ENCODE data around the gene TNIP1. TPM values are rescaled to one million over a fixed set of nuclear protein-coding genes. Genes with fewer than 3 reads are reported as not detected.

The TNIP1 gene
- total RNA-seq, 1 donor from 2014 or later, result 512 TPM

DNA sequence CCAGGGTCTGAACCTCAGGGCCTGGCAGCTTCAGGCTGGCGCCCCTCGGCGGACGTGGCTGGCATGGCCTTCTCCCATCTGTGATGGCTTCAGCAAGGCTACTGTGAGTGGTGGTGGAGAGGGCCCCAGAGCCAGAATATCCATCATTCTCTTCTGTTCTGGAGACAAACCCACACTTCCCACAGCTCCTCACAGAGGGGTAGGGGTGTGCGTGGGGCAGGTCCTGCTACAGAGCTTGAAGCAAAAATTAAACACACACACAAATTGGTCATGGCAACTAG lies 50.8 kb downstream of the TNIP1 start:
- peaks cover 1% of the 10 kb centered on the region for H3K4me1 Mint-ChIP-seq
- H3K9me3 Mint-ChIP-seq, result no peaks in the 10 kb centered on the region
- no peaks in the 10 kb centered on the region for H3K27me3 Mint-ChIP-seq
- TF ChIP-seq, protein P1, sequence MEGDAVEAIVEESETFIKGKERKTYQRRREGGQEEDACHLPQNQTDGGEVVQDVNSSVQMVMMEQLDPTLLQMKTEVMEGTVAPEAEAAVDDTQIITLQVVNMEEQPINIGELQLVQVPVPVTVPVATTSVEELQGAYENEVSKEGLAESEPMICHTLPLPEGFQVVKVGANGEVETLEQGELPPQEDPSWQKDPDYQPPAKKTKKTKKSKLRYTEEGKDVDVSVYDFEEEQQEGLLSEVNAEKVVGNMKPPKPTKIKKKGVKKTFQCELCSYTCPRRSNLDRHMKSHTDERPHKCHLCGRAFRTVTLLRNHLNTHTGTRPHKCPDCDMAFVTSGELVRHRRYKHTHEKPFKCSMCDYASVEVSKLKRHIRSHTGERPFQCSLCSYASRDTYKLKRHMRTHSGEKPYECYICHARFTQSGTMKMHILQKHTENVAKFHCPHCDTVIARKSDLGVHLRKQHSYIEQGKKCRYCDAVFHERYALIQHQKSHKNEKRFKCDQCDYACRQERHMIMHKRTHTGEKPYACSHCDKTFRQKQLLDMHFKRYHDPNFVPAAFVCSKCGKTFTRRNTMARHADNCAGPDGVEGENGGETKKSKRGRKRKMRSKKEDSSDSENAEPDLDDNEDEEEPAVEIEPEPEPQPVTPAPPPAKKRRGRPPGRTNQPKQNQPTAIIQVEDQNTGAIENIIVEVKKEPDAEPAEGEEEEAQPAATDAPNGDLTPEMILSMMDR (IDR thresholded peaks at IDR 0.05), result no peak
- no peak overlapping the region for H3K4me3 Mint-ChIP-seq
- ATAC-seq (ENCODE audit: low read depth) (no peak), DNase-seq (no peak)
- H3K36me3 Mint-ChIP-seq (ENCODE audit: low read depth), result peaks cover 93% of the 10 kb centered on the region
- H3K27ac Mint-ChIP-seq, result no peak overlapping the region
- CTCF ChIA-PET, result no interaction called here
- POLR2A ChIA-PET, result interaction anchor here (0.8 kb wide), 1 partner anchor 80 kb away, joined by 3 read pairs; no protein-coding TSS in a partner anchor
- intact Hi-C loops (cut with micrococcal nuclease), result no loop called here

DNA sequence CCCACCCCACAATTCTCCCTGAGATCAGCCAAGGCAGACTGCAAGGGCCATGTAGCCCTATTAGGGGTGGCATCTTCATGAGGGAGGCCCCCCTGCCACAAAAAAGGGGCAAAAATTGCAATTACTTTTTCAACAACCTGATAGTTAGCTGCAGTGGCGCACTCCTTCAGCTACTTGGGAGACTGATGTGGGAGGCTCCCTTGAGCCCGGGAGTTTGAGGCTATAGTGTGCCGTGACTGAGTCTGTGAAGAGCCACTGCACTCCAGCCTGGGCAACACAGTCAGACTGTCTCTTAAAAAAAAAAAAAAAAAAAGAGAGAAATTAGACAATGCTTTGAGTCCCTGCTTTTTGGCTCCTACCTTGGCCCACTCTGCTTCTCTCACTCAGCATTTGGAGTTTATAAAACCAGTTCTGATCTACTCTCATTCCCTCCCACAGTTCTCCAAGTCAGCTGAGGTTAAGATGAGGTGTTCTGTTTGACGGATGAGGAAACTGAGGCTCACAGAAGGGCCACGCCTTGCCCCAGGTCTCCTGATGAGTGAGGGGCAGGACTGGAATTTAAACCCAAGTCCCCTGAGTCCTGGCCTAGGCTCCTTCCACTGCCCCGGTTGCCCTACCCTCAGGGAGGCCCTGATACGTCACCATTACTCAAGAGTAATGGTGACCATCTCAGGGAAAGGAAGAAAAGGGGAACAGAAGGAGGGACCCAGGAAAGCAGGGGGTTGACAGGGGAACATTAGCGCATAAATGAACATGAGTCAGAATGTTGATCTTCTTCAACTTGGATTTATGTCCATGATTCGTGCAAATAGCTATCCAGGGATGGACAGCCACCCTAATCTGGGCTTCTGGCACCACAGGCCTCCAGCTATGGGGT lies 51.4 kb downstream of the TNIP1 start:
- peaks cover 90% of the 10 kb centered on the region for H3K36me3 Mint-ChIP-seq (ENCODE audit: low read depth)
- H3K27me3 Mint-ChIP-seq, result no peaks in the 10 kb centered on the region
- H3K4me1 Mint-ChIP-seq, result peaks cover 1% of the 10 kb centered on the region
- H3K9me3 Mint-ChIP-seq, result no peaks in the 10 kb centered on the region
- DNase-seq (no peak), ATAC-seq (ENCODE audit: low read depth) (no peak)
- CTCF ChIA-PET, result no interaction called here
- no peak overlapping the region for H3K27ac Mint-ChIP-seq
- POLR2A ChIA-PET, result interaction anchor here (0.7 to 0.8 kb wide), 3 partner anchors 81 to 288 kb away, joined by 3 to 6 read pairs (median 4); no protein-coding TSS in a partner anchor
- no peak overlapping the region for H3K4me3 Mint-ChIP-seq
- TF ChIP-seq, protein P1 (IDR thresholded peaks at IDR 0.05), result no peak
- intact Hi-C loops (cut with micrococcal nuclease), result no loop called here

DNA sequence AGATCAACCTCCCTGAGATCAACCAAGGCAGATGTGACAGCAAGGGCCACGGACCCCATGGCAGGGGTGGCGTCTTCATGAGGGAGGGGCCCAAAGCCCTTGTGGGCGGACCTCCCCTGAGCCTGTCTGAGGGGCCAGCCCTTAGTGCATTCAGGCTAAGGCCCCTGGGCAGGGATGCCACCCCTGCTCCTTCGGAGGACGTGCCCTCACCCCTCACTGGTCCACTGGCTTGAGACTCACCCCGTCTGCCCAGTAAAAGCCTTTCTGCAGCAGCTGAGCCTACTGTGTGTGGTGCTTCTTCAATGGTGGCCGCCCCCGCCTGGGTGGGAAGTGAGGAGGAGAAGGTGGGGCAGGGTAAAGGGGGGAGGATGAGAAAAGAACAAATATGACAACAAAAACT lies 52.1 kb downstream of the TNIP1 start:
- Mint-ChIP-seq H3K36me3 (ENCODE audit: low read depth) (peaks cover 83% of the 10 kb centered on the region), H3K4me3 (no peak overlapping the region), H3K9me3 (no peaks in the 10 kb centered on the region), H3K4me1 (peaks cover 1% of the 10 kb centered on the region), H3K27me3 (no peaks in the 10 kb centered on the region), H3K27ac (no peak overlapping the region)
- ATAC-seq (ENCODE audit: low read depth) (no peak), DNase-seq (no peak)
- POLR2A ChIA-PET, result interaction anchor here (0.7 kb wide), 2 partner anchors 177 to 287 kb away, joined by 4 to 6 read pairs; no protein-coding TSS in a partner anchor
- CTCF ChIA-PET, result no interaction called here
- TF ChIP-seq, protein P1 (IDR thresholded peaks at IDR 0.05), result no peak
- intact Hi-C loops (cut with micrococcal nuclease), result no loop called here

DNA sequence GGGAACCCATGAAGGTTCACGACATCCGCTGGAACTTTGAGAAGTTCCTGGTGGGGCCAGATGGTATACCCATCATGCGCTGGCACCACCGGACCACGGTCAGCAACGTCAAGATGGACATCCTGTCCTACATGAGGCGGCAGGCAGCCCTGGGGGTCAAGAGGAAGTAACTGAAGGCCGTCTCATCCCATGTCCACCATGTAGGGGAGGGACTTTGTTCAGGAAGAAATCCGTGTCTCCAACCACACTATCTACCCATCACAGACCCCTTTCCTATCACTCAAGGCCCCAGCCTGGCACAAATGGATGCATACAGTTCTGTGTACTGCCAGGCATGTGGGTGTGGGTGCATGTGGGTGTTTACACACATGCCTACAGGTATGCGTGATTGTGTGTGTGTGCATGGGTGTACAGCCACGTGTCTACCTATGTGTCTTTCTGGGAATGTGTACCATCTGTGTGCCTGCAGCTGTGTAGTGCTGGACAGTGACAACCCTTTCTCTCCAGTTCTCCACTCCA lies 52.8 kb downstream of the TNIP1 start:
- H3K27me3 Mint-ChIP-seq, result no peaks in the 10 kb centered on the region
- DNase-seq (no peak), ATAC-seq (ENCODE audit: low read depth) (no peak)
- no peak overlapping the region for H3K4me3 Mint-ChIP-seq
- peaks cover 1% of the 10 kb centered on the region for H3K4me1 Mint-ChIP-seq
- H3K27ac Mint-ChIP-seq, result no peak overlapping the region
- POLR2A ChIA-PET, result no interaction called here
- H3K9me3 Mint-ChIP-seq, result no peaks in the 10 kb centered on the region
- CTCF ChIA-PET, result no interaction called here
- TF ChIP-seq, protein P1 (IDR thresholded peaks at IDR 0.05), result no peak
- intact Hi-C loops (cut with micrococcal nuclease), result no loop called here
- peaks cover 76% of the 10 kb centered on the region for H3K36me3 Mint-ChIP-seq (ENCODE audit: low read depth)

DNA sequence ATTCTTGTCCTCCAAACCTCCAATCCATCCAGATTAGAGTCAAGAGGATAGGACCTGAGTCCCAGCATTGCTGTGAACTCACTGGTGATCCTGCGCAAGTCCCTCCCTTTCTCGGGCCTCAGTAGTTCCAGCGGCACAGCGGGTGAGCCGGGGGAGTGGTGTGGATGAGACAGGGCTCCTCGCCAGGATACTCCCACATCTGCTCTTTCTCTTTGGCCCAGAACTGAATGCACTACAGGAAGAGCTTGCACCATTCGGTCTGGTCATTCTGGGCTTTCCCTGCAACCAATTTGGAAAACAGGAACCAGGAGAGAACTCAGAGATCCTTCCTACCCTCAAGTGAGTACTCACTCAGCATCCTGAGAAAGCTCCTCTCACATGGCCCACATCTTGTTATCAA lies 54.2 kb downstream of the TNIP1 start:
- Mint-ChIP-seq H3K36me3 (ENCODE audit: low read depth) (peaks cover 66% of the 10 kb centered on the region), H3K4me1 (peaks cover 8% of the 10 kb centered on the region), H3K27me3 (no peaks in the 10 kb centered on the region), H3K9me3 (no peaks in the 10 kb centered on the region), H3K27ac (no peak overlapping the region), H3K4me3 (no peak overlapping the region)
- DNase-seq (no peak), ATAC-seq (ENCODE audit: low read depth) (no peak)
- CTCF ChIA-PET, result interaction anchor here (1.3 kb wide), 1 partner anchor 89 kb away, joined by 4 read pairs; no protein-coding TSS in a partner anchor
- POLR2A ChIA-PET, result no interaction called here
- TF ChIP-seq, protein P1 (IDR thresholded peaks at IDR 0.05), result no peak
- intact Hi-C loops (cut with micrococcal nuclease), result no loop called here
